B cell (primary cell): ENCODE measurements around the gene UBB. TPM values are rescaled to one million over a fixed set of nuclear protein-coding genes. Genes with fewer than 3 reads are reported as not detected.

Experiments used
- ATAC-seq: fragments of 200-7000 bp; cut with Tn5 transposase; one replicate; pipeline ENCODE4 v1.10.0; 2021; ENCODE audit warnings: low read depth, mild to moderate bottlenecking, moderate number of reproducible peaks, moderate library complexity
- CTCF ChIA-PET: fragments of 350-600 bp; sonication (Branson Sonifier 250); formaldehyde crosslinking; loops from one replicate; lab custom pipeline; 2021; ENCODE audit warnings: antibody characterized with exemption, inconsistent platforms; lab: Charles Lee
- POLR2A ChIA-PET: fragments of 350-600 bp; sonication (Branson Sonifier 250); formaldehyde crosslinking; loops from one replicate; lab custom pipeline; 2021; ENCODE audit warnings: antibody characterized with exemption; lab: Charles Lee
- DNase-seq: peaks from one replicate; pipeline ENCODE4 v3.0.0; 2013
- H2AFZ ChIP-seq: 2 replicates; pipeline ENCODE4 v1.6.1; 2012; ENCODE audit warnings: mild to moderate bottlenecking, low read depth, low read length; ENCODE audit not compliant: insufficient read depth, poor library complexity, severe bottlenecking
- H3K27ac ChIP-seq, 2 donors: 1 replicate in 1 of 2; 2 replicates in 1 of 2; pipeline ENCODE4 v1.5.1; 2012 to 2013; ENCODE audit warnings: low read length in 2 of 2, mild to moderate bottlenecking in 2 of 2, moderate library complexity in 1 of 2
- H3K27me3 ChIP-seq, 4 experiments: fragments of 200-600 bp in 1 of 4; sonication (generic) in 1 of 4; replicated peaks in 1 of 4; 1 replicate in 2 of 4; 2 replicates in 2 of 4; pipeline versions ENCODE4 v1.6.1 to v1.7.0; 2013 to 2016; ENCODE audit warnings: low read length in 3 of 4, mild to moderate bottlenecking in 2 of 4, mixed read lengths in 1 of 4, moderate library complexity in 1 of 4; ENCODE audit not compliant: insufficient read depth in 4 of 4, control insufficient read depth in 3 of 4; ENCODE audit errors: control extremely low read depth in 1 of 4
- H3K36me3 ChIP-seq, 2 experiments: replicated peaks in 1 of 2; 1 replicate in 1 of 2; 2 replicates in 1 of 2; pipeline versions ENCODE4 v1.6.1 to v1.7.1; 2013; ENCODE audit warnings: low read length in 1 of 2; ENCODE audit not compliant: insufficient read depth in 2 of 2, control insufficient read depth in 1 of 2; ENCODE audit errors: control extremely low read depth in 1 of 2, extremely low read depth in 1 of 2
- H3K4me1 ChIP-seq, 2 donors: fragments of 200-600 bp in 1 of 2; sonication (generic) in 1 of 2; 1 replicate in 1 of 2; 2 replicates in 1 of 2; pipeline versions ENCODE4 v1.5.1 to v1.6.1; 2013 to 2017; ENCODE audit warnings: low read length in 2 of 2; ENCODE audit not compliant: control insufficient read depth in 2 of 2, insufficient read depth in 2 of 2
- H3K4me2 ChIP-seq: replicated peaks from 2 replicates; pipeline ENCODE3; 2012; ENCODE audit warnings: mild to moderate bottlenecking, low read depth, low read length; ENCODE audit not compliant: poor library complexity, severe bottlenecking
- H3K4me3 ChIP-seq, 5 experiments: fragments of 200-600 bp in 1 of 5; sonication (generic) in 1 of 5; 1 replicate in 3 of 5; 2 replicates in 2 of 5; pipeline versions ENCODE4 v1.5.1 to v1.7.0; 2011 to 2016; ENCODE audit warnings: low read length in 4 of 5, mild to moderate bottlenecking in 4 of 5, low read depth in 2 of 5, control low read depth in 1 of 5, moderate library complexity in 1 of 5; ENCODE audit not compliant: insufficient read depth in 1 of 5; ENCODE audit errors: control extremely low read depth in 1 of 5, extremely low read depth in 1 of 5
- H3K79me2 ChIP-seq: fragments of 200-600 bp; sonication (generic); one replicate; pipeline ENCODE4 v1.6.0; 2016; ENCODE audit warnings: low read length; ENCODE audit not compliant: control insufficient read depth, insufficient read depth
- H3K9ac ChIP-seq: fragments of 200-600 bp; sonication (generic); 2 replicates; pipeline ENCODE4 v1.6.1; 2017; ENCODE audit warnings: mild to moderate bottlenecking, low read length, moderate library complexity
- H3K9me3 ChIP-seq, 3 donors: one replicate each; pipeline versions ENCODE4 v1.6.1 to v1.7.1; 2013; ENCODE audit warnings: low read length in 2 of 3; ENCODE audit not compliant: control insufficient read depth in 2 of 3, insufficient read depth in 1 of 3; ENCODE audit errors: control extremely low read depth in 1 of 3
- H4K20me1 ChIP-seq: 2 replicates; pipeline ENCODE4 v1.6.0; 2012; ENCODE audit warnings: mild to moderate bottlenecking, low read length; ENCODE audit not compliant: insufficient read depth, control insufficient read depth, poor library complexity, severe bottlenecking
- H3K27ac Mint-ChIP-seq: one replicate; pipeline ENCODE4 v1.8.0; 2021; ENCODE audit warnings: mixed read lengths
- H3K27me3 Mint-ChIP-seq: one replicate; pipeline ENCODE4 v1.8.0; 2021; ENCODE audit warnings: mixed read lengths
- H3K4me1 Mint-ChIP-seq: one replicate; pipeline ENCODE4 v1.8.0; 2021; ENCODE audit warnings: mixed read lengths
- H3K4me3 Mint-ChIP-seq: one replicate; pipeline ENCODE4 v1.8.0; 2021; ENCODE audit warnings: mixed read lengths
- H3K9me3 Mint-ChIP-seq: one replicate; pipeline ENCODE4 v1.8.0; 2022; ENCODE audit warnings: mixed read lengths; ENCODE audit not compliant: insufficient read depth
- CTCF ChIP-seq: fragments of 200-600 bp; IDR thresholded peaks from one replicate; pipeline ENCODE4 v1.8.0; 2022; ENCODE audit warnings: antibody characterized with exemption, mild to moderate bottlenecking
- WGBS: methylation state at CpG from one replicate; pipeline ENCODE4 v1.1.5; 2013; ENCODE audit warnings: missing lambda C conversion rate; ENCODE audit not compliant: insufficient coverage; 5-methylcytosine and 5-hydroxymethylcytosine counted together
- intact Hi-C: fragments of 100-400 bp; cut with micrococcal nuclease; formaldehyde crosslinking; loops from one replicate; pipeline ENCODE4 v1.10.0; 2022
- polyA plus RNA-seq: library from polyadenylated mRNA; depleted of rRNA; stranded (reverse); fragments of >200 nt; gene quantifications from 2 replicates; pipeline ENCODE4 v1.2.3, GENCODE V29; 2012
- total RNA-seq, 2 donors: library from RNA; stranded (reverse); fragments of 120-200 nt in 1 of 2; gene quantifications; 1 replicate in 1 of 2; 2 replicates in 1 of 2; pipeline versions ENCODE4 v1.2.3 to v1.2.4, GENCODE V29; 2013 to 2022

Gene UBB
- total and polyA plus RNA-seq, 2 donors (not counting 1 experiment from before 2014, with no cell fraction given) = 769 to 1,866 TPM

GRCh38 chr17:16432017-16432416 is 51.1 kb downstream of the UBB start:
- no peaks in the 10 kb centered on the region for H3K9me3 ChIP-seq
- no peak overlapping the region for H3K4me2 ChIP-seq
- peaks cover 6% of the 10 kb centered on the region for H4K20me1 ChIP-seq
- DNase-seq (no peak), ATAC-seq (no peak)
- TF ChIP-seq CTCF = no peak
- Mint-ChIP-seq H3K4me3 (no peak overlapping the region), H3K9me3 (no peaks in the 10 kb centered on the region), H3K4me1 (peaks cover 5% of the 10 kb centered on the region), H3K27me3 (no peaks in the 10 kb centered on the region), H3K27ac (no peak overlapping the region)
- H3K9ac ChIP-seq = no peak overlapping the region
- H3K27ac ChIP-seq = no peak overlapping the region
- H3K79me2 ChIP-seq = no peaks in the 10 kb centered on the region
- no peak overlapping the region for H2AFZ ChIP-seq
- no peak overlapping the region for H3K4me3 ChIP-seq
- WGBS = 97% methylated on average over 15 of the region's 15 CpGs
- ChIA-PET CTCF (interaction anchor here (0.7 to 1.1 kb wide), 3 partner anchors 68 to 174 kb away, joined by 3 to 5 read pairs (median 3); no protein-coding TSS in a partner anchor), POLR2A (interaction anchor here (0.6 to 0.7 kb wide), 2 partner anchors 51 to 1891 kb away, joined by 5 to 10 read pairs; partner anchors contain the start of gene UBB)
- peaks cover 0 to 25% of the 10 kb centered on the region in 2 experiments for H3K36me3 ChIP-seq
- no peaks in the 10 kb centered on the region for H3K4me1 ChIP-seq
- no peaks in the 10 kb centered on the region for H3K27me3 ChIP-seq
- intact Hi-C loops = no loop called here

Other genes starting within 250 kb of the UBB start
- gene NCOR1, start 165.6 kb upstream of the UBB start, total RNA-seq = 217 and 229 TPM in 2 replicates
- gene NCOR1, start 165.6 kb upstream of the UBB start, polyA plus RNA-seq = 45.4 and 46.3 TPM in 2 replicates
- 84.6 and 86.7 TPM in 2 replicates for gene PIGL, start 163.9 kb upstream of the UBB start, total RNA-seq
- 88.2 and 93.9 TPM in 2 replicates for gene PIGL, start 163.9 kb upstream of the UBB start, polyA plus RNA-seq
- gene CENPV, start 27.6 kb upstream of the UBB start, total RNA-seq = 15.8 and 17.7 TPM in 2 replicates
- gene CENPV, start 27.6 kb upstream of the UBB start, polyA plus RNA-seq = 23.1 and 28.1 TPM in 2 replicates
- gene TRPV2, start 34.5 kb downstream of the UBB start, total RNA-seq = 58.6 TPM in 2 replicates
- gene TRPV2, start 34.5 kb downstream of the UBB start, polyA plus RNA-seq = 85.6 and 89.0 TPM in 2 replicates
- gene LRRC75A, start 111.1 kb downstream of the UBB start, total RNA-seq = 2.5 and 3.4 TPM in 2 replicates
- gene LRRC75A, start 111.1 kb downstream of the UBB start, polyA plus RNA-seq = 0.94 and 2.0 TPM in 2 replicates
- 16.6 and 19.3 TPM in 2 replicates for gene ZNF287, start 188.1 kb downstream of the UBB start, total RNA-seq
- 3.3 and 4.2 TPM in 2 replicates for gene ZNF287, start 188.1 kb downstream of the UBB start, polyA plus RNA-seq